Measurements from ENCODE around the gene PTPRM.

Gene PTPRM

GRCh38 chr18:8153887-8154583, 586.9 kb downstream of the PTPRM start:
- no peak overlapping the region for H3K27ac ChIP-seq (ENCODE audit: extremely low read depth, low read depth, low read length)
- no peak overlapping the region for H3K4me3 ChIP-seq (ENCODE audit: low read depth, low read length)
- no peaks in the 10 kb centered on the region for H3K36me3 ChIP-seq (ENCODE audit: control insufficient read depth in 2 of 2, insufficient read depth in 1 of 2, low read length in 2 of 2)
- ChIA-PET POLR2A (no interaction called here), CTCF (no interaction called here)
- no peaks in the 10 kb centered on the region for H3K9me3 ChIP-seq (ENCODE audit: control insufficient read depth, insufficient read depth, low read depth, low read length)
- no peaks in the 10 kb centered on the region for H3K4me1 ChIP-seq (ENCODE audit: control insufficient read depth, insufficient read depth, low read length)
- no peak for TF ChIP-seq ZNF473 (tag by site-specific recombination; IDR thresholded peaks at IDR 0.05)
- TF ChIP-seq ZNF239 (tag by site-specific recombination; IDR thresholded peaks at IDR 0.05) = no peak
- TF ChIP-seq GFI1B (tag by site-specific recombination; IDR thresholded peaks at IDR 0.05) = no peak
- no peak for TF ChIP-seq ZNF169 (tag by site-specific recombination; IDR thresholded peaks at IDR 0.05)
- no peak for TF ChIP-seq HIC1 (tag by site-specific recombination; IDR thresholded peaks at IDR 0.05)
- no peak for TF ChIP-seq ZNF341 (tag by site-specific recombination; IDR thresholded peaks at IDR 0.05; ENCODE audit: low read depth)
- TF ChIP-seq ZNF16 (tag by site-specific recombination; IDR thresholded peaks at IDR 0.05; ENCODE audit: low read depth) = no peak
- TF ChIP-seq, protein P1, sequence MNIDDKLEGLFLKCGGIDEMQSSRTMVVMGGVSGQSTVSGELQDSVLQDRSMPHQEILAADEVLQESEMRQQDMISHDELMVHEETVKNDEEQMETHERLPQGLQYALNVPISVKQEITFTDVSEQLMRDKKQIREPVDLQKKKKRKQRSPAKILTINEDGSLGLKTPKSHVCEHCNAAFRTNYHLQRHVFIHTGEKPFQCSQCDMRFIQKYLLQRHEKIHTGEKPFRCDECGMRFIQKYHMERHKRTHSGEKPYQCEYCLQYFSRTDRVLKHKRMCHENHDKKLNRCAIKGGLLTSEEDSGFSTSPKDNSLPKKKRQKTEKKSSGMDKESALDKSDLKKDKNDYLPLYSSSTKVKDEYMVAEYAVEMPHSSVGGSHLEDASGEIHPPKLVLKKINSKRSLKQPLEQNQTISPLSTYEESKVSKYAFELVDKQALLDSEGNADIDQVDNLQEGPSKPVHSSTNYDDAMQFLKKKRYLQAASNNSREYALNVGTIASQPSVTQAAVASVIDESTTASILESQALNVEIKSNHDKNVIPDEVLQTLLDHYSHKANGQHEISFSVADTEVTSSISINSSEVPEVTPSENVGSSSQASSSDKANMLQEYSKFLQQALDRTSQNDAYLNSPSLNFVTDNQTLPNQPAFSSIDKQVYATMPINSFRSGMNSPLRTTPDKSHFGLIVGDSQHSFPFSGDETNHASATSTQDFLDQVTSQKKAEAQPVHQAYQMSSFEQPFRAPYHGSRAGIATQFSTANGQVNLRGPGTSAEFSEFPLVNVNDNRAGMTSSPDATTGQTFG (tag by site-specific recombination; IDR thresholded peaks at IDR 0.05; ENCODE audit: borderline replicate concordance) = no peak
- TF ChIP-seq, protein P2, sequence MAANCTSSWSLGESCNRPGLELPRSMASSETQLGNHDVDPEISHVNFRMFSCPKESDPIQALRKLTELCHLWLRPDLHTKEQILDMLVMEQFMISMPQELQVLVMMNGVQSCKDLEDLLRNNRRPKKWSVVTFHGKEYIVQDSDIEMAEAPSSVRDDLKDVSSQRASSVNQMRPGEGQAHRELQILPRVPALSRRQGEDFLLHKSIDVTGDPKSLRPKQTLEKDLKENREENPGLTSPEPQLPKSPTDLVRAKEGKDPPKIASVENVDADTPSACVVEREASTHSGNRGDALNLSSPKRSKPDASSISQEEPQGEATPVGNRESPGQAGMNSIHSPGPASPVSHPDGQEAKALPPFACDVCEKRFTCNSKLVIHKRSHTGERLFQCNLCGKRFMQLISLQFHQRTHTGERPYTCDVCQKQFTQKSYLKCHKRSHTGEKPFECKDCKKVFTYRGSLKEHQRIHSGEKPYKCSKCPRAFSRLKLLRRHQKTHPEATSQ (tag by site-specific recombination; IDR thresholded peaks at IDR 0.05) = no peak
- TF ChIP-seq ZNF571 (tag by site-specific recombination; IDR thresholded peaks at IDR 0.05) = no peak
- TF ChIP-seq, protein P3, sequence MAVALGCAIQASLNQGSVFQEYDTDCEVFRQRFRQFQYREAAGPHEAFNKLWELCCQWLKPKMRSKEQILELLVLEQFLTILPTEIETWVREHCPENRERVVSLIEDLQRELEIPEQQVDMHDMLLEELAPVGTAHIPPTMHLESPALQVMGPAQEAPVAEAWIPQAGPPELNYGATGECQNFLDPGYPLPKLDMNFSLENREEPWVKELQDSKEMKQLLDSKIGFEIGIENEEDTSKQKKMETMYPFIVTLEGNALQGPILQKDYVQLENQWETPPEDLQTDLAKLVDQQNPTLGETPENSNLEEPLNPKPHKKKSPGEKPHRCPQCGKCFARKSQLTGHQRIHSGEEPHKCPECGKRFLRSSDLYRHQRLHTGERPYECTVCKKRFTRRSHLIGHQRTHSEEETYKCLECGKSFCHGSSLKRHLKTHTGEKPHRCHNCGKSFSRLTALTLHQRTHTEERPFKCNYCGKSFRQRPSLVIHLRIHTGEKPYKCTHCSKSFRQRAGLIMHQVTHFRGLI (tag by site-specific recombination; IDR thresholded peaks at IDR 0.05) = no peak

DNA sequence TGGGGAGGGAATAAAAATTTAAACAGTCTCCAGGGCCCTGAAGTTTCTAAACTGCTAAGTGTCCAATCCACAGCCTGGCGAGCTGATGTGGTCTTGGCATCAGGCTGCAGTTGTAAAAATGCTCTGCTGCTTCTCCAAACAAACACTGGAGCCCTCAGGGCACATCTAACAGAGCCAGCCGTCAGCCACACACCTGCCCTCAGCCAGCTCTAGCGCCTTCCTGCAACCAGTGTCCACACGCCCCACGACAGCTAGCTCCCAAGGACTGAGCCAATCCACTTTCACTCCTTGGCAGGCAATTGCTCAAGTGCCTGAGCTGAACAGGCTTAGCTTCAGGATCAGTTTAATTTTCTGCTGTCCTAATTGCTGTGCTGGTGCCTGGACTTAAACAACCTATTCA, 595.7 kb downstream of the PTPRM start:
- Histone ChIP-seq H3K9me3 (ENCODE audit: control insufficient read depth, insufficient read depth, low read depth, low read length) (no peaks in the 10 kb centered on the region), H3K27ac (ENCODE audit: extremely low read depth, low read depth, low read length) (0 out of 2 replicates have a peak overlapping the region, but pooled peaks have one; percentile 8), H3K4me3 (ENCODE audit: low read depth, low read length) (no peak overlapping the region), H3K4me1 (ENCODE audit: control insufficient read depth, insufficient read depth, low read length) (peaks cover 7% of the 10 kb centered on the region), H3K36me3 (ENCODE audit: control insufficient read depth in 2 of 2, insufficient read depth in 1 of 2, low read length in 2 of 2) (no peaks in the 10 kb centered on the region)
- POLR2A ChIA-PET = no interaction called here
- CTCF ChIA-PET = interaction anchor here (0.5 to 1.1 kb wide), 3 partner anchors 11 to 207 kb away, joined by 3 to 6 read pairs (median 3); no protein-coding TSS in a partner anchor
- TF ChIP-seq ZBTB20 (tag by site-specific recombination; IDR thresholded peaks at IDR 0.05) = peak; percentile 51
- TF ChIP-seq FEZF1 (tag by site-specific recombination; IDR thresholded peaks at IDR 0.05) = peak; percentile 94
- TF ChIP-seq GLI2 (tag by site-specific recombination; IDR thresholded peaks at IDR 0.05; ENCODE audit: borderline replicate concordance, low read depth) = no peak
- 0 out of 2 replicates have a peak, but pooled peaks have one; percentile 33 for TF ChIP-seq KLF16 (tag by site-specific recombination; IDR thresholded peaks at IDR 0.05)
- TF ChIP-seq ZNF670 (tag by site-specific recombination; IDR thresholded peaks at IDR 0.05; ENCODE audit: low read depth) = no peak
- TF ChIP-seq ZSCAN30 (tag by site-specific recombination; IDR thresholded peaks at IDR 0.05) = peak; percentile 74; the same call in 1 of the 2 replicates
- TF ChIP-seq ZNF404 (tag by site-specific recombination; IDR thresholded peaks at IDR 0.05) = no peak
- no peak for TF ChIP-seq BCL11B (tag by site-specific recombination; IDR thresholded peaks at IDR 0.05; ENCODE audit: low read depth)
- peak; percentile 81; the same call in 1 of the 2 replicates for TF ChIP-seq SCRT1 (tag by site-specific recombination; IDR thresholded peaks at IDR 0.05; ENCODE audit: borderline replicate concordance)
- TF ChIP-seq ZXDB (tag by site-specific recombination; IDR thresholded peaks at IDR 0.05) = peak; percentile 45; the same call in 1 of the 2 replicates
- TF ChIP-seq, protein P4, sequence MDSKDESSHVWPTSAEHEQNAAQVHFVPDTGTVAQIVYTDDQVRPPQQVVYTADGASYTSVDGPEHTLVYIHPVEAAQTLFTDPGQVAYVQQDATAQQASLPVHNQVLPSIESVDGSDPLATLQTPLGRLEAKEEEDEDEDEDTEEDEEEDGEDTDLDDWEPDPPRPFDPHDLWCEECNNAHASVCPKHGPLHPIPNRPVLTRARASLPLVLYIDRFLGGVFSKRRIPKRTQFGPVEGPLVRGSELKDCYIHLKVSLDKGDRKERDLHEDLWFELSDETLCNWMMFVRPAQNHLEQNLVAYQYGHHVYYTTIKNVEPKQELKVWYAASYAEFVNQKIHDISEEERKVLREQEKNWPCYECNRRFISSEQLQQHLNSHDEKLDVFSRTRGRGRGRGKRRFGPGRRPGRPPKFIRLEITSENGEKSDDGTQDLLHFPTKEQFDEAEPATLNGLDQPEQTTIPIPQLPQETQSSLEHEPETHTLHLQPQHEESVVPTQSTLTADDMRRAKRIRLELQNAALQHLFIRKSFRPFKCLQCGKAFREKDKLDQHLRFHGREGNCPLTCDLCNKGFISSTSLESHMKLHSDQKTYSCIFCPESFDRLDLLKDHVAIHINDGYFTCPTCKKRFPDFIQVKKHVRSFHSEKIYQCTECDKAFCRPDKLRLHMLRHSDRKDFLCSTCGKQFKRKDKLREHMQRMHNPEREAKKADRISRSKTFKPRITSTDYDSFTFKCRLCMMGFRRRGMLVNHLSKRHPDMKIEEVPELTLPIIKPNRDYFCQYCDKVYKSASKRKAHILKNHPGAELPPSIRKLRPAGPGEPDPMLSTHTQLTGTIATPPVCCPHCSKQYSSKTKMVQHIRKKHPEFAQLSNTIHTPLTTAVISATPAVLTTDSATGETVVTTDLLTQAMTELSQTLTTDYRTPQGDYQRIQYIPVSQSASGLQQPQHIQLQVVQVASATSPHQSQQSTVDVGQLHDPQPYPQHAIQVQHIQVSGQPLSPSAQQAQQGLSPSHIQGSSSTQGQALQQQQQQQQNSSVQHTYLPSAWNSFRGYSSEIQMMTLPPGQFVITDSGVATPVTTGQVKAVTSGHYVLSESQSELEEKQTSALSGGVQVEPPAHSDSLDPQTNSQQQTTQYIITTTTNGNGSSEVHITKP (tag by site-specific recombination; IDR thresholded peaks at IDR 0.05) = peak; percentile 33

All from HEK293 (cell line).